Measurements from ENCODE around the gene PPP1R36.

GRCh38 chr14:64604001-64604400 is 54.2 kb downstream of the PPP1R36 start:
- no peak for TF ChIP-seq CTCF (conservative IDR thresholded peaks at IDR 0.05; ENCODE audit: low read depth, low read length)
- no peak for TF ChIP-seq EZH2 (IDR thresholded peaks at IDR 0.05; ENCODE audit: borderline replicate concordance, low read depth, low read length, poor library complexity, severe bottlenecking)

All from A673 (cell line).